Stimulated activated naive B cell treated with anti-CD40 and anti-IgM and Interleukin-4, amounts not matched to agents 10 μg/mL and 1 μg/mL and 100 μg/mL, for 72 hours (primary cell): Measurements from ENCODE around the gene FN3KRP.

Experiments used
- ATAC-seq, 2 donors: fragments of 150-1000 bp; cut with Tn5 transposase; replicated peaks; 2 replicates each; pipeline ENCODE4 v1.10.0; 2021; ENCODE audit warnings: moderate library complexity in 1 of 2
- DNase-seq: peaks from one replicate; pipeline ENCODE4 v3.0.0; 2021
- H3K27ac Mint-ChIP-seq: one replicate; pipeline ENCODE4 v1.8.0; 2022; ENCODE audit warnings: mild to moderate bottlenecking, mixed read lengths
- H3K27me3 Mint-ChIP-seq, 2 donors: one replicate each; pipeline ENCODE4 v1.8.0; 2022; ENCODE audit warnings: mixed read lengths in 2 of 2
- H3K36me3 Mint-ChIP-seq, 2 donors: one replicate each; pipeline ENCODE4 v1.8.0; 2022; ENCODE audit warnings: mixed read lengths in 2 of 2, mild to moderate bottlenecking in 1 of 2
- H3K4me1 Mint-ChIP-seq, 2 donors: one replicate each; pipeline ENCODE4 v1.8.0; 2022; ENCODE audit warnings: mixed read lengths in 2 of 2, mild to moderate bottlenecking in 1 of 2
- H3K4me3 Mint-ChIP-seq, 2 donors: one replicate each; pipeline ENCODE4 v1.8.0; 2022; ENCODE audit warnings: mild to moderate bottlenecking in 2 of 2, mixed read lengths in 2 of 2, moderate library complexity in 1 of 2
- H3K9me3 Mint-ChIP-seq, 2 donors: one replicate each; pipeline ENCODE4 v1.8.0; 2022; ENCODE audit warnings: mixed read lengths in 2 of 2, mild to moderate bottlenecking in 1 of 2

The FN3KRP gene

DNA sequence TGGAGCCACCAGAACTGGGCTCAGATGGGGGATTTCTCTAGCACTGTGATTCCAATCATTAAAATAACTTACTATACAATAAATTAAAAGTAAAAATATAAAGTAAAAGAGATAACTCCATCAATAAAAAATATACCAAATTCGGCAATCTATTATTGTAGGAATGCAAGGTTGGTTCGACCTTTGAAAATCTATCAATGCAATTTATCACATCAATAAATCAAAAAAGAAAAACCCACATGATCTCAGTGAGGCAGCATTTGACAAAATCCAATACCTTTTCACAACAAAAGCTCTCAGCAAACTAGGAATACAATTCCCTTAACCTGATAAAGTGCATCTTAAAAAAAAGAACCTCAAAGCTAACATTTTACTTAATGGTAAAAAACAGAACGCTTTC lies 35.0 kb upstream of the FN3KRP start:
- H3K36me3 Mint-ChIP-seq: peaks cover 0 to 1% of the 10 kb centered on the region in 2 donors

GRCh38 chr17:82683534-82683933 lies 33.0 kb upstream of the FN3KRP start:
- H3K9me3 Mint-ChIP-seq: peaks cover 0 to 5% of the 10 kb centered on the region in 2 donors

More for the DNA sequence above, 35.0 kb upstream of the FN3KRP start:
- no peak overlapping the region for H3K27ac Mint-ChIP-seq
- H3K4me3 Mint-ChIP-seq: no peak overlapping the region
- DNase-seq (no peak), ATAC-seq (no peak)
- H3K4me1 Mint-ChIP-seq: peaks cover 0 to 5% of the 10 kb centered on the region in 2 donors
- peaks cover 0 to 5% of the 10 kb centered on the region in 2 donors for H3K9me3 Mint-ChIP-seq
- H3K27me3 Mint-ChIP-seq: no peaks in the 10 kb centered on the region

GRCh38 chr17:82684228-82684841 lies 32.2 kb upstream of the FN3KRP start:
- Mint-ChIP-seq H3K27ac (no peak overlapping the region), H3K36me3 (peaks cover 0 to 1% of the 10 kb centered on the region in 2 donors), H3K4me3 (no peak overlapping the region), H3K27me3 (no peaks in the 10 kb centered on the region), H3K9me3 (peaks cover 0 to 5% of the 10 kb centered on the region in 2 donors), H3K4me1 (peaks cover 0 to 5% of the 10 kb centered on the region in 2 donors)
- DNase-seq (no peak), ATAC-seq (no peak)

More at GRCh38 chr17:82683534-82683933, 33.0 kb upstream of the FN3KRP start:
- Mint-ChIP-seq H3K4me3 (no peak overlapping the region), H3K27me3 (no peaks in the 10 kb centered on the region), H3K27ac (no peak overlapping the region), H3K36me3 (peaks cover 0 to 1% of the 10 kb centered on the region in 2 donors), H3K4me1 (peaks cover 0 to 5% of the 10 kb centered on the region in 2 donors)
- DNase-seq (no peak), ATAC-seq (no peak)

- no peaks in the 10 kb centered on the region for H3K27me3 Mint-ChIP-seq
- H3K9me3 Mint-ChIP-seq: peaks cover 0 to 5% of the 10 kb centered on the region in 2 donors
- peaks cover 0 to 4% of the 10 kb centered on the region in 2 donors for H3K36me3 Mint-ChIP-seq
- DNase-seq (no peak), ATAC-seq (no peak)
- no peak overlapping the region for H3K27ac Mint-ChIP-seq
- peaks cover 0 to 5% of the 10 kb centered on the region in 2 donors for H3K4me1 Mint-ChIP-seq
- no peak overlapping the region for H3K4me3 Mint-ChIP-seq
Observed at GRCh38 chr17:82685291-82685690, 31.2 kb upstream of the FN3KRP start.

DNA sequence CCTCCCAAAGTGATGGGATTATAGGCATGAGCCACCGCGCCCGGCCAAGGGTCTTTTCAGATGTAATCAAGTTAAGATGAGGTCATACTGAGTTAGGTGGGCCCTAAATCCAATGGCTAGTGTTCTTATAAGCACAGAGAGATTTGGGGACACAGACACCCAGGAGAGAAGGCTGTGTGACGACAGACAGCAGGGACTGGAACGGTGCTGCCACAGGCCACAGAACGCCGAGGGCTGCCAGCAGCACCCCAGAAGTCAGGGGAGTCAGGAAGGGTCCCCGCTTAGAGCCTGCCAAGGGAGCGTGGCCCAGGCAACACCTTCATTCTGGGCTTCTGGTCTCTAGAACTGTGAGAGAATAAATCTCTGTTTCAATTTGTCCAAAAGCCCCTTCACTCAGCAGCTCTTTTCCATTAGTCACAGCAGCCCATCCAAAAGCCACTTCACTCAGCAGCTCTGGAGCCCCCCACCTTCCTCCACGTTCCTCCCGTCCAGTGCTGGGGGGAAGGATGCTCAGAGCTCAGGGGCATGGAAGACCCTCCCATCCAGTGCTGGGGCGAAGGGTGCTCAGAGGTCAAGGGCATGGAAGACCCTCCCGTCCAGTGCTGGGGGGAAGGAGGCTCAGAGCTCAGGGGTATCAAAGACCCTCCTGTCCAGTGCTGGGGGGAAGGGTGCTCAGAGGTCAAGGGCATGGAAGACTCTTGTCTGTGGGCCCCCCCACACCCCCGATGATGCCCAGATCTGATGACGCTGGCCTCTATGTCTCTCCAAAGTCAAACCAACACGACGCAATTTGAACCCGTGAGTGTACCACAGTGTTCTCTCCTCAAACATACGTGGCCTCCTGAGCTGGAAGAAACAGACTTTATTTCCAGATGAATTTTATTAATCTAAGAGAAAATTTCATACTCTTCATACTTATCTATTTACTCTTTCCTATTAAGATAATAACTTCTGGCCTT lies 29.9 kb upstream of the FN3KRP start:
- no peak for ATAC-seq
- Mint-ChIP-seq H3K27ac (no peak overlapping the region), H3K4me1 (peaks cover 2 to 5% of the 10 kb centered on the region in 2 donors), H3K4me3 (no peak overlapping the region), H3K36me3 (peaks cover 2 to 4% of the 10 kb centered on the region in 2 donors), H3K9me3 (peaks cover 0 to 5% of the 10 kb centered on the region in 2 donors), H3K27me3 (no peaks in the 10 kb centered on the region)
- DNase-seq: no peak

DNA sequence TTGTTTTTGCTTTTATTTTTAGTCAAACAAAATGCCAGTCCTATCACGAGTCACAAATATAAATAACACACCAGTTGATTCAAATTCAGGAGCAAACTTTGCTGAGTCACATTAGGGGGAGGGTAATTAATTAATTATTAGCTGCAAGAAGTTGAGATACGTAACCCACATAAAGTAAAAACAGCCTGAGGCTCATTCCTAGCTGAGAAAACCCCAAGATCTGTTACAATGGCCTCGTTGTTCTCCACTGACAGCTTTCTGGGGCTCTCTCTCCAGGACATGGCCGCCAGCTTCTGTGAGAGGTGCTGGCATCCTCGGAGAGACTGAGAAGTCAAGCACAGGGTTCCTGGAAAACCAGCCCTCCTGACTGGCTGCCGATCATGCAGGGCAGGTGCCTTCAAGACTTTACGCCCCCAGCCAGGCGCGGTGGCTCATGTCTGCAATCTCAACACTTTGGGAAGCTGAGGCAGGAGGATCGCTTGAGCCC lies 29.1 kb upstream of the FN3KRP start:
- DNase-seq: no peak
- no peaks in the 10 kb centered on the region for H3K27me3 Mint-ChIP-seq
- no peaks in the 10 kb centered on the region for H3K9me3 Mint-ChIP-seq
- no peak overlapping the region for H3K4me3 Mint-ChIP-seq
- peaks cover 5 to 7% of the 10 kb centered on the region in 2 donors for H3K4me1 Mint-ChIP-seq
- no peak overlapping the region for H3K27ac Mint-ChIP-seq
- peaks cover 3 to 4% of the 10 kb centered on the region in 2 donors for H3K36me3 Mint-ChIP-seq
- no peak for ATAC-seq

GRCh38 chr17:82687871-82688270 lies 28.6 kb upstream of the FN3KRP start:
- Mint-ChIP-seq H3K4me3 (no peak overlapping the region), H3K27me3 (no peaks in the 10 kb centered on the region), H3K27ac (no peak overlapping the region), H3K4me1 (peaks cover 5 to 7% of the 10 kb centered on the region in 2 donors), H3K36me3 (peaks cover 3 to 4% of the 10 kb centered on the region in 2 donors), H3K9me3 (no peaks in the 10 kb centered on the region)
- DNase-seq: no peak
- ATAC-seq: no peak

DNA sequence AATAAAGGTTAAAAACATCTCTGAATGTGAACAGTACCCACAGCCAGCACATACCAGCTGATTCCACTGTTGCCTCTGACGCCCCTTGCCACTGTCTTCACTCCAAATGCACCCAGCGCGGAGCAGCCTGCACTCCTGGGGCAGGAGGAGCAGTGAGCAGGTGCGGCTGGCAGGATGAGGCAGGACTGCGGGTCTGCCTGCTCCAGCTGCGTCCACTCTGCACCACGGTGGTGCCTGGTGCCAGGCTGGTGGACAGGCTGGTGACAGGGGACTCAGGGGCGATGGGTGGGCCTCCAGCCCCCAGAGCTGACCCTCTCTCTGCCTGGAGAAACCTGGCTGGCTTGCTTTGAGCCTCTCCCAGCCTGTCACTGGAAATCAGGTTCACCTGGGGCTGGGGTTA lies 27.4 kb upstream of the FN3KRP start:
- DNase-seq (no peak), ATAC-seq (no peak)
- peaks cover 5 to 7% of the 10 kb centered on the region in 2 donors for H3K4me1 Mint-ChIP-seq
- no peak overlapping the region for H3K27ac Mint-ChIP-seq
- peaks cover 6 to 9% of the 10 kb centered on the region in 2 donors for H3K36me3 Mint-ChIP-seq
- H3K9me3 Mint-ChIP-seq: no peaks in the 10 kb centered on the region
- no peak overlapping the region for H3K4me3 Mint-ChIP-seq
- no peaks in the 10 kb centered on the region for H3K27me3 Mint-ChIP-seq

- Mint-ChIP-seq H3K9me3 (peaks cover 7 to 9% of the 10 kb centered on the region in 2 donors), H3K36me3 (peaks cover 16 to 19% of the 10 kb centered on the region in 2 donors), H3K4me1 (peaks cover 0 to 7% of the 10 kb centered on the region in 2 donors), H3K27ac (no peak overlapping the region), H3K27me3 (peaks cover 0 to under 1% of the 10 kb centered on the region in 2 donors), H3K4me3 (no peak overlapping the region)
- DNase-seq (no peak), ATAC-seq (no peak)
Observed at GRCh38 chr17:82690786-82691489, 25.6 kb upstream of the FN3KRP start.

DNA sequence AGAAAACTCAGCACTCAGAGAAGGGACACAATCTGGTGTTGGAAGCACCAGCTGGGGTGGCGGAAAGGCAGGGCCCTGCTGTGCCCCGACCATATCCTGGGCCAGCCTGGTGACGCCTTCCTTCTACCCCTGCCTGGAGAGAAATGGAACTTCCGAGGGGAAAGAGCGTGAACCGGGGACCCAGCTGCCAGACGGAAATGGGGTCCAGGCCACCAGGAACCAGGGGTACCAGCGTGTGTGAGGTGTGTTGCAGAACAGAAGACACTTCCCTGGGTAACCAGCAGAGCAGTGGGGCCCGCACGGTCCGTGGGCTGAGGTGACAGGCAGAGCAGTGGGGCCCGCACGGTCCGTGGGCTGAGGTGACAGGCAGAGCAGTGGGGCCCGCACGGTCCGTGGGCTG lies 24.8 kb upstream of the FN3KRP start:
- peaks cover 16 to 19% of the 10 kb centered on the region in 2 donors for H3K36me3 Mint-ChIP-seq
- no peak overlapping the region for H3K4me3 Mint-ChIP-seq
- peaks cover under 1 to 7% of the 10 kb centered on the region in 2 donors for H3K4me1 Mint-ChIP-seq
- peaks cover 7 to 9% of the 10 kb centered on the region in 2 donors for H3K9me3 Mint-ChIP-seq
- H3K27ac Mint-ChIP-seq: no peak overlapping the region
- peaks cover 1 to 8% of the 10 kb centered on the region in 2 donors for H3K27me3 Mint-ChIP-seq
- no peak for DNase-seq
- ATAC-seq: no peak

- H3K9me3 Mint-ChIP-seq: peaks cover 7 to 9% of the 10 kb centered on the region in 2 donors
- H3K36me3 Mint-ChIP-seq: peaks cover 16 to 19% of the 10 kb centered on the region in 2 donors
- no peak overlapping the region for H3K27ac Mint-ChIP-seq
- peaks cover 7 to 14% of the 10 kb centered on the region in 2 donors for H3K27me3 Mint-ChIP-seq
- ATAC-seq (no peak), DNase-seq (no peak)
- peaks cover 6 to 11% of the 10 kb centered on the region in 2 donors for H3K4me1 Mint-ChIP-seq
- H3K4me3 Mint-ChIP-seq: no peak overlapping the region
Observed at GRCh38 chr17:82692268-82692667, 24.2 kb upstream of the FN3KRP start.

DNA sequence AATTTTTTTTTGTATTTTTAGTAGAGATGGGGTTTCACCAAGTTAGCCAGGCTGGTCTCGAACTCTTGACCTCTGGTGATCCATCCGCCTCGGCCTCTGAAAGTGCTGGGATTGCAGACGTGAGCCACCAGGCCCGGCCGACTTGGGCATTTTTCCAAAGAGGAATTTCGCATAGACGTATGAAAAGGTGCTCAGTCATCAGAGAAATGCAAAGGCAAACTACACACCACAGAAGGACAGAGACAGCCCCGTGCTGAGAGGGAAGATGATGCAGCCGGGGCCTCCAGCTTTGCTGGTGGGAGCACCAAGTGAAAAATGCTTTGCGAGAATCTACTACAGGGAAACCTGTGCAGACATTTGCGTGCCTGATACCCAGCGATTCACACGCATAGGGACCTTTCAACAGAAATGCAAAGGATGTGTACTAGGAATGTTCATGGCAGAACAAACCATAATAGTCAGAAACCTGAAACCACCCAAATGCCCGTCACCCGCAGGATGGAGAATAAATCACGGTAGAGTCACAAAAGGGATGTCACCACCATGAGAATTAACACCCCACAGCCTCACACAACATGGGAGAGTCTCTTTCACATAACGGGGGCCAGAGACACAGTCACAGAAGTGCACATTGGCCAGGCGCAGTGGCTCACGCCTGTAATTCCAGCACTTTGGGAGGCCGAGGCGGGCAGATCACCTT lies 23.2 kb upstream of the FN3KRP start:
- Mint-ChIP-seq H3K4me3 (no peak overlapping the region), H3K36me3 (peaks cover 16 to 19% of the 10 kb centered on the region in 2 donors), H3K4me1 (peaks cover 9 to 12% of the 10 kb centered on the region in 2 donors), H3K9me3 (peaks cover 7 to 9% of the 10 kb centered on the region in 2 donors), H3K27me3 (peaks cover 9 to 17% of the 10 kb centered on the region in 2 donors), H3K27ac (no peak overlapping the region)
- DNase-seq (no peak), ATAC-seq (no peak)

DNA sequence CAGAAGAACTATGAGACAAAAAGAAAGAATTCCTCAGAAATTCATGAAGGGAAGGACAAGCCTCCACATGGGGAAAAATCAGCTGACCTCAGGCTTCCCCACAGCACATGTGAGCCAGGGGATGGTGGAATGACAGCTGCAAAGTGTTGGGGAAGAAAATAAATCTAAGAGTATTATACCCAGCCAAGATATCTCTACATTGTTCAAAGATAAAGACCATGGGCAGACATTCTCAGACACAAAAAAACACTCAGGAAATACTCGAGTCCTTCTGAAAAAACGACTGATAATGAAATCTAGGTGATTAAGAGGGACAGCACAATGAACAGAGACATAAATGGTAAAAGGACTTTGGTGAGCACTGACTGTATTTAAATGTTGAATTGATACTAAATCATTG lies 21.9 kb upstream of the FN3KRP start:
- Mint-ChIP-seq H3K27ac (no peak overlapping the region), H3K36me3 (peaks cover 16 to 19% of the 10 kb centered on the region in 2 donors), H3K4me1 (peaks cover 14 to 16% of the 10 kb centered on the region in 2 donors), H3K27me3 (peaks cover 9 to 17% of the 10 kb centered on the region in 2 donors), H3K9me3 (peaks cover 7 to 9% of the 10 kb centered on the region in 2 donors), H3K4me3 (no peak overlapping the region)
- DNase-seq: no peak
- ATAC-seq: no peak
